ENCODE measurements around the gene MPZL1. TPM values are rescaled to one million over a fixed set of nuclear protein-coding genes. Genes with fewer than 3 reads are reported as not detected.

The MPZL1 gene
- total and polyA plus RNA-seq, 2 donors (not counting 1 experiment from before 2014, with no cell fraction given) = 81.4 to 158 TPM

- Histone ChIP-seq H2AFZ (ENCODE audit: low read length) (no peak overlapping the region), H3K4me1 (ENCODE audit: control insufficient read depth, extremely low read depth, insufficient read depth, low read length) (peaks cover 5% of the 10 kb centered on the region), H3K9ac (ENCODE audit: insufficient read depth, low read length) (no peak overlapping the region), H3K79me2 (ENCODE audit: control insufficient read depth, insufficient read depth, low read length) (peaks cover 27% of the 10 kb centered on the region), H3K4me2 (ENCODE audit: extremely low read depth, insufficient read depth, low read length) (no peak overlapping the region), H3K27ac (ENCODE audit: insufficient read depth, low read length) (no peak overlapping the region), H4K20me1 (ENCODE audit: control insufficient read depth, extremely low read depth, insufficient read depth, low read length) (peaks cover 2% of the 10 kb centered on the region), H3K36me3 (ENCODE audit: control insufficient read depth, insufficient read depth, low read length) (no peaks in the 10 kb centered on the region), H3K27me3 (ENCODE audit: control insufficient read depth, insufficient read depth, low read length) (no peaks in the 10 kb centered on the region), H3K9me3 (ENCODE audit: control insufficient read depth, insufficient read depth, low read depth, low read length) (no peaks in the 10 kb centered on the region), H3K4me3 (replicated peaks in 1 of 4; ENCODE audit: control extremely low read depth in 1 of 4, insufficient read depth in 1 of 4, low read depth in 3 of 4, low read length in 4 of 4) (no peak overlapping the region)
- TF ChIP-seq CTCF (conservative IDR thresholded peaks at IDR 0.05 in 1 of 2, IDR thresholded peaks at IDR 0.05 in 1 of 2; ENCODE audit: low read depth in 1 of 2, low read length in 2 of 2) = no peak
- no peak for TF ChIP-seq EZH2 (IDR thresholded peaks at IDR 0.05; ENCODE audit: low read length, missing control alignments)
- DNase-seq (ENCODE audit: low read depth in 2 of 2) = no peak
Measured at GRCh38 chr1:167761400-167761799, 39.6 kb downstream of the MPZL1 start.

GRCh38 chr1:167762061-167762746 lies 40.4 kb downstream of the MPZL1 start:
- Histone ChIP-seq H3K9ac (ENCODE audit: insufficient read depth, low read length) (no peak overlapping the region), H3K4me1 (ENCODE audit: control insufficient read depth, extremely low read depth, insufficient read depth, low read length) (peaks cover 3% of the 10 kb centered on the region), H3K4me2 (ENCODE audit: extremely low read depth, insufficient read depth, low read length) (no peak overlapping the region), H4K20me1 (ENCODE audit: control insufficient read depth, extremely low read depth, insufficient read depth, low read length) (peaks cover 2% of the 10 kb centered on the region), H3K4me3 (replicated peaks in 1 of 4; ENCODE audit: control extremely low read depth in 1 of 4, insufficient read depth in 1 of 4, low read depth in 3 of 4, low read length in 4 of 4) (no peak overlapping the region), H3K9me3 (ENCODE audit: control insufficient read depth, insufficient read depth, low read depth, low read length) (no peaks in the 10 kb centered on the region), H3K27me3 (ENCODE audit: control insufficient read depth, insufficient read depth, low read length) (no peaks in the 10 kb centered on the region), H2AFZ (ENCODE audit: low read length) (no peak overlapping the region), H3K79me2 (ENCODE audit: control insufficient read depth, insufficient read depth, low read length) (peaks cover 22% of the 10 kb centered on the region), H3K36me3 (ENCODE audit: control insufficient read depth, insufficient read depth, low read length) (no peaks in the 10 kb centered on the region), H3K27ac (ENCODE audit: insufficient read depth, low read length) (no peak overlapping the region)
- no peak for TF ChIP-seq EZH2 (IDR thresholded peaks at IDR 0.05; ENCODE audit: low read length, missing control alignments)
- no peak for TF ChIP-seq CTCF (conservative IDR thresholded peaks at IDR 0.05 in 1 of 2, IDR thresholded peaks at IDR 0.05 in 1 of 2; ENCODE audit: low read depth in 1 of 2, low read length in 2 of 2)
- DNase-seq (ENCODE audit: low read depth in 2 of 2) = no peak

GRCh38 chr1:167763525-167764220 lies 41.9 kb downstream of the MPZL1 start:
- Histone ChIP-seq H3K9me3 (ENCODE audit: control insufficient read depth, insufficient read depth, low read depth, low read length) (no peaks in the 10 kb centered on the region), H3K4me2 (ENCODE audit: extremely low read depth, insufficient read depth, low read length) (no peak overlapping the region), H3K9ac (ENCODE audit: insufficient read depth, low read length) (no peak overlapping the region), H3K36me3 (ENCODE audit: control insufficient read depth, insufficient read depth, low read length) (no peaks in the 10 kb centered on the region), H3K27me3 (ENCODE audit: control insufficient read depth, insufficient read depth, low read length) (no peaks in the 10 kb centered on the region), H4K20me1 (ENCODE audit: control insufficient read depth, extremely low read depth, insufficient read depth, low read length) (peaks cover 2% of the 10 kb centered on the region), H3K4me3 (replicated peaks in 1 of 4; ENCODE audit: control extremely low read depth in 1 of 4, insufficient read depth in 1 of 4, low read depth in 3 of 4, low read length in 4 of 4) (no peak overlapping the region), H3K4me1 (ENCODE audit: control insufficient read depth, extremely low read depth, insufficient read depth, low read length) (peaks cover 3% of the 10 kb centered on the region), H2AFZ (ENCODE audit: low read length) (no peak overlapping the region), H3K27ac (ENCODE audit: insufficient read depth, low read length) (no peak overlapping the region), H3K79me2 (ENCODE audit: control insufficient read depth, insufficient read depth, low read length) (peaks cover 15% of the 10 kb centered on the region)
- TF ChIP-seq EZH2 (IDR thresholded peaks at IDR 0.05; ENCODE audit: low read length, missing control alignments) (no peak), CTCF (conservative IDR thresholded peaks at IDR 0.05 in 1 of 2, IDR thresholded peaks at IDR 0.05 in 1 of 2; ENCODE audit: low read depth in 1 of 2, low read length in 2 of 2) (no peak)
- peak in 1 of 2 donors; percentile 41 for DNase-seq (ENCODE audit: low read depth in 2 of 2)
